Testis (tissue), 2 donors: ENCODE data around the gene ACSS2.

Source experiments
- CTCF ChIP-seq, 3 experiments: fragments of 450-650 bp in 2 of 3; fragments of 200-600 bp in 1 of 3; sonication (generic) in 1 of 3; IDR thresholded peaks; one replicate each; pipeline ENCODE4 v1.5.1; 2016 to 2019; ENCODE audit warnings: antibody characterized with exemption in 3 of 3, mild to moderate bottlenecking in 2 of 3, moderate library complexity in 1 of 3
- POLR2A ChIP-seq: fragments of 450-650 bp; IDR thresholded peaks from one replicate; pipeline ENCODE4 v1.6.1; 2017; ENCODE audit warnings: antibody characterized with exemption, mild to moderate bottlenecking, moderate library complexity

- no peak for TF ChIP-seq CTCF (IDR thresholded peaks at IDR 0.05)
- no peak for TF ChIP-seq POLR2A
These were observed 67.6 kb downstream of the ACSS2 start for GRCh38 chr20:34943808-34944567.
